ENCODE results near the gene GFRA3. TPM values are rescaled to one million over a fixed set of nuclear protein-coding genes. Genes with fewer than 3 reads are reported as not detected.
"Not testable (repeated sequence)": the region's sequence is repeated elsewhere in the genome, so short reads cannot be mapped to it uniquely, and the experiment has no call there.

The GFRA3 gene, protein sequence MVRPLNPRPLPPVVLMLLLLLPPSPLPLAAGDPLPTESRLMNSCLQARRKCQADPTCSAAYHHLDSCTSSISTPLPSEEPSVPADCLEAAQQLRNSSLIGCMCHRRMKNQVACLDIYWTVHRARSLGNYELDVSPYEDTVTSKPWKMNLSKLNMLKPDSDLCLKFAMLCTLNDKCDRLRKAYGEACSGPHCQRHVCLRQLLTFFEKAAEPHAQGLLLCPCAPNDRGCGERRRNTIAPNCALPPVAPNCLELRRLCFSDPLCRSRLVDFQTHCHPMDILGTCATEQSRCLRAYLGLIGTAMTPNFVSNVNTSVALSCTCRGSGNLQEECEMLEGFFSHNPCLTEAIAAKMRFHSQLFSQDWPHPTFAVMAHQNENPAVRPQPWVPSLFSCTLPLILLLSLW
- polyA plus RNA-seq (ENCODE audit: insufficient read length in 3 of 3), result 1 to 10 TPM; 2.3 to 3.8 (median 3.6) TPM

DNA sequence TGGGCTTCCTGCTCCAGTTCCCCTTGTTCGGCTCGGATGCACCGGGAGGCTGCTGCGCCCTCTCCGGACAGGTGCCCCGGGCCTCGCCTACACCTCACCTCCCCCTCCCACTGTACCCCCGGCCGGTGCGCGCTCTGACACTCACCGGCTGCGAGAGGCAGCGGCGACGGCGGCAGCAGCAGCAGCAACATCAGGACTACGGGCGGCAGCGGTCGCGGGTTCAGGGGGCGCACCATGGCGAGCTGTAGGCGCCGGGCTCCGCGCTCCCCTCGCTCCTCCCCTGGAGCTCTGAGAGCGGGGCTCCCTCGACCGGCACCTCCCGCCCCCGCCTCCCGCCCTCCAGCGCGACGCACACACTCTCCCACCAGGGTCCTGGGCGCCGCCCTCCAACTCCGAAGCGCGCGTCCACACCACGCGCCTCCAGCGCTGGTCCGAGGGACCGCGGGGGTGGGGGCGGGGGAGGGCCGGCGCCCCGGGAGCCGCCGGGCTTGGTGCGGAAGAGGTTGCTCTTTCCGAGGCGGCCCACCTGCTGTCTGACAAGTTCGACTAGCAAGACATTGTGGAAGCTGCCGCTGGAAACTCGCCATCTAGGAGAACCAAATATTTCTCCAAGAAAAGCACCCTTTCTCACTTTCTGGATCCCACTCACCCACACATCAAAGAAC, at the start of gene GFRA3:
Gene GFRA3, minus strand, starts transcription at position 433 of the 665 bp plus-strand sequence. Its CDS starts 197 bp downstream, at position 236.
- DNase-seq (ENCODE audit: low read depth in 3 of 3, low spot score in 2 of 3), result no peak

DNA sequence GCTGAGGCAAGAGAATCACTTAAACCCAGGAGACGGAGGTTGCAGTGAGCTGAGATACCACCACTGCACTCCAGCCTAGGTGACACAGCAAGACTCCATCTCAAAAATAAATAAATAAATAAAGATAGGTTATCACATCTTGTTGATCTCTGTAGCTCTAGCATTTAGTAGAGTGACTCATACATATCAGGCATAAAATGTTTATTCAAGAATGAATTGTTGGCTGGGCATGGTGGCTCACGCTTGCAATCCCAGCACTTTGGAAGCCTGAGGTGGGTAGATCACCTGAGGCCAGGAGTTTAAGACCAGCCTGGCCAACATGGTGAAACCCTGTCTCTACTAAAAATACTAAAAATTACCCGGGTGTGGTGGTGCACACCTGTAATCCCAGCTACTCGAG, 43.8 kb upstream of the GFRA3 start:
- not testable (repeated sequence) for DNase-seq (ENCODE audit: low read depth in 3 of 3, low spot score in 2 of 3)

DNA sequence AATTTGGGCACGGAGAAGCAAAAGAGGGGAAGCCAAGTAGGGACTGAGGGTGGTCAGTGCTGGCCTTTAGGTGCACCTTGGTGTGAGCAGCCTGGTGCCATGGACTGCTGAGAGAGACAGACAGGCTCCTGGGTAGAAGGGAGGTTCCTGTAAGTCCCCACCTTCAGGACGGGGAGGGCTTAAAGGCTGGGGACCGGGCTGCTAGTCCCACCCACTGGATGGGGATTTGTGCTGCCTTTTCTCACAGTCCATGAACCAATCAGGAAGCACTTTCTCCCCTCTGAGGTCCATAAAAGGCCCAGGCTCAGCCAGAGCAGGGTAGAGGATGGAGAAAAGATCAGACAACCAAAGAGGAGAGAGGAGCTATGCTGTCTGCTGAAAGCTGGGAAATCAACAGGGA, 41.9 kb upstream of the GFRA3 start:
- no peak for DNase-seq (ENCODE audit: low read depth in 3 of 3, low spot score in 2 of 3)

DNA sequence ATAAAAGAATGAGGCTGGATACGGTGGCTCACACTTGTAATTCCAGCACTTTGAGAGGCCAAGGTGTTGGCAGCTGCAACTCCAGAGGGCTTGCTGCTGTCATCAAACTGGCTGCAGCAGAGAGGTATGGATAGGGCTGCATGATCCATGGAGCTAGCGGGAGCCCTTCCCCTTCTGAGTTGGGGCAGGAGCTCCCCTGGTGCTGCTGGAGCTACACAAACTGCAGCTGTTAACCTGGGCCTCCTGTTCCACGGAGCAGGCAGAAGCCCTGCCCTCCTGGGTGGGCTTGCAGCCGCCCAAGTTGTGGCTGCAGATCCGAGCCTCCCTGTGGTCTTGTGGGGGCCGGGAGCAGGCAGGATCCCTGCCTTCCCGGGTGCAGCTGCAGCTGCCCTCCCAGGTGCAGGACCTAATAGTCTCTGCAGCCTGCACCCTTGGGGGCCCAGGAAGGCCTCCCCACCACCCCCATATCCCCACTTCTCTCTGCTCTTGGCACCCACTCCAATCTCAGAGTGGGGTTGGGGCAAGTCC, 41.4 kb upstream of the GFRA3 start:
- DNase-seq (ENCODE audit: low read depth in 3 of 3, low spot score in 2 of 3), result no peak

DNA sequence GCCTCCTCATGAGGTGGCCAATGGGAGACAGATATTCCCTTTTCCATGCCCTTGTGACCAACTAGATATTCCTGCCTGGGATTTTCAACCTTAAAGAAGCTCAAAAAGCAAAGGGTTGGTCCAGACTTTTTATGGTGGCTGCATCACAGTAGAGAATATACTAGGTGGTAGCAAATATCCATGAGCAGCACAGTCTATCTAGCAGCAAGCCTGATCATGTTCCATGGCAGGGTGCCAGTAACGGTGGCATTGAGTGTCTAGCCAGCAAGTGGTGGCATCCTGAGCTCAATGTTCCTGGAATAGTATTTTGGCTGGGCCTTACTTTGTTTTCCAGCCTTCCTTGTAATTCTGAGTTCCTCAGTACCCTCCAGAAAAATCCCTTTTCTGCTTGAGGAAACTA, 31.4 kb upstream of the GFRA3 start:
- DNase-seq (ENCODE audit: low read depth in 3 of 3, low spot score in 2 of 3), result no peak

DNA sequence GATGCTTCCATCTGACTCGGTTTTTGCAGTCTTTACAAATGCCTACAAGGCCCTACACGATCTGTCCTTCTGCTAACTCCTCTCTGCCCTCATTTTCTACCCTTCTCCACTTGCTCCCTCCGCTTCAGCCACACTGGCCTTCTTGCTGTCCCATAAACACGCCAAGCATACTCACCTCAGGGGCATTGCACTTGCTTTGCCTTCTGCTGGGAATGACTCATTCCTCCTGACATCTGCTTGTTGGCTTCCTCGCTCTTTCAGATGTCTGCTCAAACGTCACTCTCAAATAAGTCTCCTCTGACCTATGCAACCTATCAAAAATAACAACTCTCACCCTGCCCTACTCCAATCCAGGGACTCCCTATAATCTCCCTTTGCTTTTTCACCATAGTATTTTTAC, 29.0 kb upstream of the GFRA3 start:
- DNase-seq (ENCODE audit: low read depth in 3 of 3, low spot score in 2 of 3), result no peak

DNA sequence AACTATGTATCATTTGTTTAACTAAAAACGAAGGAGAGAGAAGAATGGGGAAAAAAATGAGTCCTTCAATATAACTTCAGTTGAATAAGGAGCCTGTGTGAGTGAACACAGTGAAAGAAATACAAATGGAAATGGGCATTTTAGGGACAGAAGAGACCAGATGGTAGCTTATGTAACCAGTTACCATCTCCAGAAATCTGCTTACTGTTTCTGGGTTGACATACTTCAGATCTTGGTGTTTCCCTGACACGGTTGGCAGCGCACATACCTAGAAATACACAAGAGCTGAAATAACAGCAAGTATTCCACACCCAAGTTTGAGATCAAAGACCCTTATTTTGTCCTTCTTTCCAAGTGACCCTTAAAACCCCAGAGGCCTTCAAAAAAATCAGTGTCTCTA, 14.9 kb upstream of the GFRA3 start:
- DNase-seq (ENCODE audit: low read depth in 3 of 3, low spot score in 2 of 3), result no peak

DNA sequence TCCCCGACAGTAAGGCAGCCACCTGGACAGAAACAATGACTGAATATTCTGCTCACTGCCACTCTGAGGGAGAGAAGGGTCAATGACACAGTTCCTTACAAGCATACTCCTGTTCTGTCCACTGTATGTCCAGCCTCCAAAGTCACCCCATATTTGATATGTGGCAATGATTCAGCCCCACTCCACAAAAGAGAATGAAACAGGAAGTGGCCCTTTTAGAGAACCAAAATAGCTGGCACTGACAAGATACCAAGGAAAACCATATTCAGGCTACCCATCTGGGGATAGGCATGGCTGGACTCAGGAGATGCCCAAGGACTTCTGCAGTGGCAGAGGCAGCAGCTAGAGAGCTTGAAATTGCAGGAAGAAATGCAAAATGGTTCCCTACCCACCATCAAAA, 12.8 kb upstream of the GFRA3 start:
- DNase-seq (ENCODE audit: low read depth in 3 of 3, low spot score in 2 of 3), result no peak

DNA sequence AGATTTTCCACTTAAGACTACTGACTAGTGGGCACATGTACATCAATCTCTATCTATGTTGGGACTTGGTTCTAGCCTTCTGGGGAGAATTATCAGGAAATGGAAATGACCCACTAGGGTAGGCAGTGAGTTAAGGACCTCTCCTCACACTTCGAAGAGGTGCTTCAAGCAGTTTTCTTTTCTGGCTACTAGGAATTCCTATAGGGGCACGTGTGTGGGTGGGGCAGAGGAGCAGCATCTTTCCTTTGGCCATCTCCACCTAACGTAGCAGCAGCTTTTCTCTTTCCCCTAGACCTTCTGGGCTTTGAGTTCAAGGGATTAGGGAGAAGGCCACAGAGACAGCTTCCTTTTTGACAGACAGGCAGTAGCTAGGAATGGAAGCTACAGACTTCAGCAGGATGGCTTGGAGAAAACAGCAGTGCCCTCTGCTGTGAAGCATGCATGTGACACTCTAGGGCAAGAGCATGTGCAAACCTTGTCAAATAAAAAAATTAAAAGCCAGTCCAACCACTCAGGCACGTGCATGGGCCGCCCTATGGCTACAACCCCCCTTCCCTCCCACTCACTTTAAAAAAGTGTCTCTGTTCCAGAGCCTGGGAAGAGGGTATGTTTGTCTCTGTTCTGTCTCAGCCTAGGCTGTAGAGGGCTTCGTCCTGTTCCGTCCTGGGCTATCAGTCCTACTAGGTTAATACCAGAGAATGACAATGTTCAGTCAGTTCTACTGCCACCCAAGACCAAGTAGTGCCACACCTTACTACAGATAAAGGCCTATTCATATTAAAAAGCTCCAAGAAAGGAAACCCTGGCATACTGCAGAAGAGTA, 8.7 kb upstream of the GFRA3 start:
- DNase-seq (ENCODE audit: low read depth in 3 of 3, low spot score in 2 of 3), result peak in 1 of 3 donors; percentile 27

DNA sequence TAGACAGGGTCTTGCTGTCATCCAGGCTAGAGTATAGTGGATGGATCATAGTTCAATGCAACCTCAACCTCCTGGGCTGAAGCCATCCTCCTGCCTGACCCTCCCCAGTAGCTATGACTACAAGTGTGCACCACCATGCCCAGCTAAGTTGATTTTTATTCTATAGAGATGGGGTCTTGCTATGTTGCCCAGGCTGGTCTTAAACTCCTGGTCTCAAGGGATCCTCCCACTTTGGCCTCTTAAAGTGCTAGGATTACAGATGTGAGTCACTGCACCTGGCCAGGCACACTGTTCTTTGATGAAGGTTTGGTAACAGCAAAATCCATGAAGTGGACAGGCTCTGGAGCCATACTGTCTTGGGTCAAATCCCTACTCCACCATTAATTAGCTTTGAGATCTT, 6.5 kb upstream of the GFRA3 start:
- DNase-seq (ENCODE audit: low read depth in 3 of 3, low spot score in 2 of 3), result no peak

DNA sequence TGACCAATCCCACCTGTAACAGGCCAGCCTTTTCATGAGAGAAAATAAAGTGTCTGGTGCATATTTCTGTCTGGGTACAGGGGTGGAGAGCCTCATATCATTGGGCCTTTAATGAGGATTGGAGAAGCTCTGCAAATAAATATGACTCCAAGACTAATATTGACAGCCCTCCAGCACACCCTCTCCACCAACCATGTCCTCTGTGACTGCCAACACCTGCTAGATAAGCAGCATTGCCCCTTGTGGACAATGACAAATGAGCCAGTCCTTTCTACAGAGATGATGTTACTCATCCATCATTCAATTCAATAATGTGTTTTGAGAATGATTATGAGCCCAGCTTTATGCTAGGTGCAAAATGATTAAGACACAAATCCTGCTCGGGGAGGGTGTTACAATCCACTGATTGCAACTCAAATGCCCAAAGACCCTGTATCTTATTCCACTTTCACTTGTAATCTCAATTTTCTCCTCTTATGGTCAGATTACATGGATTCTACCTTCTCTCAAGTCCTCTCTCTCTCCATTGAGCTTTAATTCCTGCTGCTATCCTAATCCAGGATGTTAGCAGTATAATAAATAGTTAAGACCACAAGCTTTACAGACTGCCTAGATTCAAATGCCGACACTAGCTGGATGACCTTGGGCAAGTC, 2.1 kb upstream of the GFRA3 start:
- no peak for DNase-seq (ENCODE audit: low read depth in 3 of 3, low spot score in 2 of 3)

DNA sequence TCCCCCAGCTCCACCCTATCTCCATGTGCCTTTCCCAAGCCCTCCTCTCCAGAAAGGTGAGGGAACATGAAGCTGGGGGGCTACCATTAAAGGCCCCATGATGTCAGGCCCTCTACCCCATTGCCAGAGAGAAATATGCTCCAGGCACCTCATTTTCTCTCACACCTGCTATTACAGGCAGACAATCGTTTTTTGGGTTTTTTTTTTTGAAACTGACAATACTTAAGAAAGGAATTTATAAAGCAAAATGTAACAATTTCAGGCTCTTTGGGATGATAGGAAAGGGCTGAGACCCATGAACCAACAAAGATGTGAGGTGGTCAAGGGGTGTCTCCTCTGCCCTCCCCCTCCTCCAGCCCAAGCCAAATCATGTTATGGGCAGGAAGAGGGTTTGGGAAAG, 1.5 kb upstream of the GFRA3 start:
- no peak for DNase-seq (ENCODE audit: low read depth in 3 of 3, low spot score in 2 of 3)

DNA sequence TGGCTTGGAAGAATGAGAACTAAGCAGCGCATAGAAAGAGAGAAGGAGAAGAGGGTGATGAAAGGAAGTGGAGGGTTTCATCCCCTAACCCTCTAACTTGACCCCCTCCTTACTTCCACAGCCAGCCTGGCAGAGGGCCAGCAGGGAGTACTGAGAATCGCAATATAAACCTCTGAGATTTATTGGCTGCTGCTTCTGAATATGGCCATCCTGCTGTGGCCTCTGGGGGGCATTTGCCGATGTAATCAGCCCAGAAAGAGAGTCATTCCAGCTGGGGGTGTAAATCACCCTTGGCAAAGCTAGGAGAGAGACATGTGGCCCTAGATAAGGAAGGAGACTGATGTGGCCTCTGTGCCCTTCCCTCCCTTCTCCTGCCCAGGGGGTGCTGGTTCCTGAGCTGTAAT, 960 bp upstream of the GFRA3 start:
- peak in 1 of 3 donors; percentile 18 for DNase-seq (ENCODE audit: low read depth in 3 of 3, low spot score in 2 of 3)

DNA sequence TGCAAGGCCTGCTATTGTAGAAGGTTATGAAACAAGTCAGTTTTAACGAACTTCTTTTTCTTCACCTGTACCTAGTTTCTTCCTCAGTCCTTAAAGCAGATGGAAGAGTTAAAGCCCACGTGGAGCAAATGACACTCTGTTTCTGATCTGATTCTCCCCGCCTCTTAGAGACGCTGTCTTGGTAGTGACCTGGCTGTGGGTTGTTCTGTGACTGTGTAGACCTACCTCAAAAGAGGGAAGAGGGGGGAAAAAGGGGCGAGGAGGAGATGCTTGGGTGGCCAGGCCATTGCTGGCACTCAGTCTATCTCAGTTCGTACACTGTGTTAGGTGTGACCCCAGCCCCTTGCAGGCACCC, 610 bp downstream of the GFRA3 start:
- no peak for DNase-seq (ENCODE audit: low read depth in 3 of 3, low spot score in 2 of 3)

DNA sequence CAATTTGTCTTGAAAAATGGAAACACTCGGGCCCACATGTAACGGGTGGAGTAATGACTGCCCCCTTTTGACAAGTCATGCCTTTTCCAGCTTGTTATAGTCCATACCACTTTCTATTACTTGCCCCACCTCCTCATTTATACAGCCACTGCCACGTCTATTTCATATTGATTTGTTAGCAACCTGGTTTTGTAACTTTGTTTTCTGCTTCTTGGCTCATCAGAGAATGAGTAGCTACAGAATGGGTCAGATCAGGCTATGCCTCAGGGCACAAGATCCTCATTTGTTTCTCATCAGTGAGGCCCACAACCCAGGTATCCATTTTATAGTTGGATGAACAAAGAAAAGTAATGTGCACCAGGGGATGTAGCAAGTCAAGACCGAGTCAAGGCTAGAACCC, 1.7 kb downstream of the GFRA3 start:
- no peak for DNase-seq (ENCODE audit: low read depth in 3 of 3, low spot score in 2 of 3)

DNA sequence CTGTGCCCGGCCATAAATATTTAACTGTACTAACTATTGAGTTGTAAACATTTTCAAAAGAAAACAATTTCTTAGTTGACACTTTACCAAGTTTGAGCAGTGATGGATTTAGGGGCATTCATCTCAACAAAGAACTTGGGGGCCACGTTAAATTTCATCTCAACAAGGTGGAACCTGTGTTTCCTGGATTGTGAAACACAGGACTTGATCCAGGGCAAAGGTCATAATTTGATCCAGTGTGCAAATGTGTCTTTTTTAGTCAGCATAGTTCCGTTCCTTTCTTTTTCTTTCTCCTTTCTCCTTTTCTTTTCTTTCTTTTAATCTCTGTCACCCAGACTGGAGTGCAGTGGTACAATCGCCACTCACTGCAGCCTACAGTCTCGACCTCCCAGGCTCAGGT, 3.1 kb downstream of the GFRA3 start:
- no peak for DNase-seq (ENCODE audit: low read depth in 3 of 3, low spot score in 2 of 3)

DNA sequence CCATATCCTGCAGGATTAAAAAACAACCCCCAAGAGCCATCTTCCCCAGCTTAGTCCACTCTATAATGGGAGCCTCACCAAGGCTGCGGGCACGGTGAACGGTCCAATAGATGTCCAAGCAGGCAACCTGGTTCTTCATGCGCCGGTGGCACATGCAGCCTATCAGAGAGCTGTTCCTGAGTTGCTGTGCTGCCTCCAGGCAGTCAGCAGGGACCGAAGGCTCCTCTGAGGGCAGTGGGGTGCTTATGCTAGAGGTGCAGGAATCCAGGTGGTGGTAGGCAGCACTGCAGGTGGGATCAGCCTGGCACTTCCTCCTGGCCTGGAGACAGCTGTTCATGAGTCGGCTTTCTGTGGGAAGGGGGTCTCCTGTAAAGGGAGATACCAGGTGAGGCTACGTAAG, 10.2 kb downstream of the GFRA3 start:
- no peak for DNase-seq (ENCODE audit: low read depth in 3 of 3, low spot score in 2 of 3)

DNA sequence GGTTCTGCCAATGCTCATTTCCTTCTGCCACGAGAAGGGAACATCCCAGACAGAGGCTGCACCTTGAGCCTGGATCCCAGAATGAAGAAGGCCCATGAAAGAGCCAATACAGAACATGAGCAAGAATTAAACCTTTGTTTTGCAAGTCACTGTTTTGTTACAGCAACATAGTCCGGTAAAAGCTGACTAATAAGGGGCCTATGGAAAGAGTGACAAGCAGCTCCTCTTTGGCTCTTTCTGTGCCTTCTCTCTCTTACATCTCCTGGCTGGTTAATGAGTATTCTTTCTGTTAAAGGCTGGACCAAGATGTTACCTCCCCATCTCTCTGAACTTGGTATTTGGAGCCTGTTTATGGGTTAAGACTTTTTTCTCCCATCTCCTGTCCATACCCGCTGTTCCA, 10.8 kb downstream of the GFRA3 start:
- DNase-seq (ENCODE audit: low read depth in 3 of 3, low spot score in 2 of 3), result no peak

DNA sequence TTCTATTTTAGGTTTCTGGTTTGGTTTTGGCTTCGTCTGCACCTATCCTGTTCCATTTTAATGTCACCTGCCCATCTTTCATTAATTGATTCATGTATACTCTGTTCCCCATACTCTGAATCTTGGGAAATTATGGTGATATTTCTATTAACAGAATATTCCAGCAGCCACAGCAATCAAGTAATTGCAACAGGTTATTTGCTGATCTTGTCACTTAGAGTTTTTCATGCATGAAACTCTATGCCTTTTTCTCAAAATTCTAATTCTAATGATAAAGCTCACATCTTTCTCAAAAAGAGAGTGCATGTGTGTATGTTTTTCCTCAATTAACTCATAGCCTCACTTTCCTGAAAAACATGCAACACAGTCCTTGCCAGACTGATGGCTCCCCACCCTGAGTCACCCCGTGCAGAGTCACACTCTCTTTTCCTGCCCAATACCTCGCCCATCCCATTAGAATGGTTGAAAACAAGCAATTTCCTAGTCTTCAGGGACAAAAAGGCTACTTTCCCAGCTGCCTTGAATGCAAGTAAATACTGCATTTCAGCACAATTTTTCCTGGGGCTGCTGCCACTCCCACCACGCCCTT, 15.6 kb downstream of the GFRA3 start:
- DNase-seq (ENCODE audit: low read depth in 3 of 3, low spot score in 2 of 3), result no peak

DNA sequence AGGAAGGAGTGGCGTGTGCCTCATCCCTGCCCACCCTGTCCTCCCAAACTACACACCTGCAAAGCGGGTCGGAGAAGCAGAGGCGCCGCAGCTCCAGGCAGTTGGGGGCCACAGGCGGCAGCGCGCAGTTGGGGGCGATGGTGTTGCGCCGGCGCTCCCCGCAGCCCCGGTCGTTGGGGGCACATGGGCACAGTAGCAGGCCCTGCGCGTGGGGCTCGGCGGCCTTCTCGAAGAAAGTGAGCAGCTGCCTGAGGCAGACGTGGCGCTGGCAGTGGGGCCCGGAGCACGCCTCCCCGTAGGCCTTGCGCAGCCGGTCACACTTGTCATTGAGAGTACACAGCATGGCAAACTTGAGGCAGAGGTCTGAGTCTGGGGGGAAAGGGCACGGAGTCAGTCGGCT, 16.8 kb downstream of the GFRA3 start:
- DNase-seq (ENCODE audit: low read depth in 3 of 3, low spot score in 2 of 3), result no peak
